GM21390 (cell line): ENCODE results near the gene NAA25.

Experiments used
- ATAC-seq: cut with Tn5 transposase; IDR thresholded peaks from one replicate; pipeline ENCODE4 v1.9.1; 2021; ENCODE audit not compliant: unreplicated experiment

The NAA25 gene

GRCh38 chr12:111980598-111980997 is 128.0 kb downstream of the NAA25 start:
- ATAC-seq, result no peak

- ATAC-seq, result no peak
Measured at GRCh38 chr12:111978545-111978944, 130.0 kb downstream of the NAA25 start.

- ATAC-seq, result no peak
Measured at GRCh38 chr12:111976860-111977259, 131.7 kb downstream of the NAA25 start.
